GM19099 (cell line): ENCODE measurements around the gene C2orf92.

Source experiments
- POLR2A ChIP-seq: IDR thresholded peaks from 3 replicates; pipeline ENCODE4 v1.6.1; 2011; ENCODE audit warnings: low read depth; ENCODE audit not compliant: insufficient read length; ENCODE audit errors: extremely low read depth

The C2orf92 gene

GRCh38 chr2:97730245-97730644 lies 60.7 kb downstream of the C2orf92 start:
- no peak for TF ChIP-seq POLR2A

GRCh38 chr2:97731274-97732020 lies 61.9 kb downstream of the C2orf92 start:
- TF ChIP-seq POLR2A: no peak

DNA sequence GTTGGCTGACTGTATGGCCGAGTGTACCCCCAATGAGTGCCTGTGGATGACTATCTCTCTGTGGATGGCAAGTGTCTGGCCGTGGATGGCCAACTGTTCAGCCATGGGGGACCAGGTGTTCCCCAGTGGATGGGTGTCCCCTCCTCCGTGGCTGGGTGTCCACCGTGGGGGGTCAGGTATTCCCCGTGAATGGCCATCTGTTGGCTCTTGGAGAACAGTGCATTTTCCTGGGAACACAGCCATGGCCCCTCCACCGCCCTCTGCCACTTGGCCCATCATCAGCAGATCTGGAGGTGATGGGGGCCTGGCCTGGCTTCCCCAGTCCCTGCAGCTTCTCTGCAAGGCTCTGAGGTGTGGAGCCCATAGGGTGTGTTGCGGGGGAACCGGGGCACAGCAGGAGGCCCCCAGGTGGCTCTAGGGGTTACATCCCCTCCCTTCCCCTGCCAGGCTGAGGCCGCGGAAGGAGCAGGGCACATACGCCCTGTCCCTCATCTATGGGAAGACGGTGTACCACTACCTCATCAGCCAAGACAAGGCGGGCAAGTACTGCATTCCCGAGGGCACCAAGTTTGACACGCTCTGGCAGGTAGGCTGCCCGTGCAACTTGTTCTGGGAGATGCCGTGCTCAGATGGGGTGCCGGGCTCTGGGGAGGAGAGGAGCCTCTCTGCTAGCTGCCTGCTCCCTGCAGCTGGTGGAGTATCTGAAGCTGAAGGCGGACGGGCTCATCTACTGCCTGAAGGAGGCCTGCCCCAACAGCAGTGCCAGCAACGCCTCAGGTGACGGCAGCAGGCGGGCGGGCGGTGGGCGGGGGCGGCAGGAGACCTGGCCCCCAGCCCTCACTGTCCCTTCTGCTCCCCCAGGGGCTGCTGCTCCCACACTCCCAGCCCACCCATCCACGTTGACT lies 63.2 kb downstream of the C2orf92 start:
- no peak for TF ChIP-seq POLR2A

- TF ChIP-seq POLR2A: no peak
These were observed 64.0 kb downstream of the C2orf92 start for GRCh38 chr2:97733341-97734035.

GRCh38 chr2:97734061-97735051 lies 64.8 kb downstream of the C2orf92 start:
- TF ChIP-seq POLR2A: no peak

- TF ChIP-seq POLR2A: no peak
These were observed 65.6 kb downstream of the C2orf92 start for GRCh38 chr2:97735161-97735561.

- TF ChIP-seq POLR2A: no peak
These were observed 66.7 kb downstream of the C2orf92 start for GRCh38 chr2:97736185-97736584.

DNA sequence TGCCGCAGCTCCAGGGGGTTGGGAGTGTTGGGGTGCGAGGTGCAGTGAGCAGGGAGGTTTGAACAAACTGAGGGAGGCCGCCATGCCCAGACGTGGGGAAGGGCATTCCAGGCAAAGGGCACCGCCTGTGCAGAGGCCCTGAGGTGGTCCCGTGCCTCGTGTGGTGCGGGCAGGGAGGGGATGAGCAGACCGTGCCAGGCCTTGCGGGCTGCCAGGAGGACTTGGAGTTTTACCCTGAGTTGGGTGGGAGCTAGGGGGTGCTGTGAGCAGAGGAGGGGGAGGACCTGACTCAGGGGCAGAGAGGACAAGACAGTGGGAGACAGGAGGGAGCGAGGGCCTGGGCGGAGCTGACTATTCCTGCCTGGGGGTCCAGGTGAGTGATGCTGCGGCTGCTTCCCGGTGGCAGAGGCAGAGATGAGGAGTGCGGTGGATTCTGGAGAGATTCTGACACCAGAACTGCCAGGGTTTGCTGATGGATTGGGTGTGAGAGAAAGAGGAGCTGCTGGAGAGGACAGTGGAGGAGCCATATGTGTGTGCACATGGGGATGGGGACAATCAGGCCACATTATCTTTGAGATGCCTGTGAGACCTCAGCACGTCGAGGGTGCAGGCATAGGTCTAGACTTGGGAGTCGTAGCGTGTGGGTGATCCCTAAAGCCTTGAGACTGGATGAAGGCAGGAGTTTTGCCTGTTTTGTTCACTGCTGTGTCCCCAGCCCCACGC lies 67.3 kb downstream of the C2orf92 start:
- TF ChIP-seq POLR2A: no peak

DNA sequence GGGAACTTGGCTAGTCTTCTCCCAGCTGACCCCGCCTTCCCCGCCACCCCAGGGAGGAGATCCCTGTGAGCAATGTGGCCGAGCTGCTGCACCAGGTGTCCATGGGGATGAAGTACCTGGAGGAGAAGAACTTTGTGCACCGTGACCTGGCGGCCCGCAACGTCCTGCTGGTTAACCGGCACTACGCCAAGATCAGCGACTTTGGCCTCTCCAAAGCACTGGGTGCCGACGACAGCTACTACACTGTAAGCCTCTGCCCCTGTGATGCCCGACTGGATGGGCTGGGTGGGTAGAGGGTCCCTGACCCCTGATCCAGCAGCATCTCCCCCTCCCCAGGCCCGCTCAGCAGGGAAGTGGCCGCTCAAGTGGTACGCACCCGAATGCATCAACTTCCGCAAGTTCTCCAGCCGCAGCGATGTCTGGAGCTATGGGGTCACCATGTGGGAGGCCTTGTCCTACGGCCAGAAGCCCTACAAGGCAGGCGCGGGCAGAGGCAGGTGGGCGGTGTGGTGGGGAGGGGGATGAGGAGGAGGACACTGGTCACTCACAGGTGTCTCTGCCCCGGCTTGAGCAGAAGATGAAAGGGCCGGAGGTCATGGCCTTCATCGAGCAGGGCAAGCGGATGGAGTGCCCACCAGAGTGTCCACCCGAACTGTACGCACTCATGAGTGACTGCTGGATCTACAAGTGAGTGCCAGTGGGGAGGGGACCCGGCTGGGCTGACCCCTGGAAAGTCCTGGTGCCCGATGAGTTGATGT lies 68.1 kb downstream of the C2orf92 start:
- TF ChIP-seq POLR2A: no peak

DNA sequence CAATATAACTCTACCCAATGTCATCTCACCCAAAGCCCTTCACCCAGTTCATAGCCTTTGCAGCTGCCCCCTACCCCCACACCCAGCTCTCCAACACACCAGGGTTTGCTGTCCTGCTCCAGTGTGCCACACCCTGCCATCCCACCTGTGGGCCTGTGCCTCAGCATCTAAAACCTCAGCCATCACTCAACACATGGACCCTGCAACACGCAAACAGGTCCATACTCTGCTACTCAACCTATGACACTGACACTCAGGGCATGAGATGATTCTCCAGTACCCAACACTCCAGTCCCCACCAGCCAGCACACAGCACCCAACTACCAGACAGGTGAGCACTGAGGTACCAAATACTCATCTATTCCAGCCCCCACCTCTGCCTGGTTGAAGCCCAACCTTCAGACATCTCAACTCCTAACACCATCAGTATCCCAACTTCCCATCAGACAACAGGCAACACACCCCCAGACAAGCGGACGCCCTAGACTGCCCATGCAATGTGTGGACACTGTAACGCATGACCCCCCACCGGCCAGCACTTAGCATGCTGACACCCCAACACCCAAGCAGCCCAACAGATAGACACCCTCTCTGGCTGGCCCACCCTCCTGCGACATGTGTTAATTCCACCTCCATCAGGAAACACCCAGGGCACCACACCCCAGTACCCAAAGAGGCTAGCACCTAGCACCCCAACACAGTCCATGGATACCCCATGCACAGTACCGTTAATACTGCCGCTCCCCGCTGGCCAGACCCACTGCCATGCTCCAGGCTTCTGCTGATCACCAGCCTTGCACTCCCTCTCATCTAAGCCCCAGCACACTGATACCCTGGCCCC lies 68.9 kb downstream of the C2orf92 start:
- no peak for TF ChIP-seq POLR2A

- no peak for TF ChIP-seq POLR2A
These were observed 69.7 kb downstream of the C2orf92 start for GRCh38 chr2:97739020-97739892.
